Breast epithelium (tissue), 4 donors: ENCODE results near the gene SH2B3. TPM values are rescaled to one million over a fixed set of nuclear protein-coding genes. Genes with fewer than 3 reads are reported as not detected.

Source experiments
- DNase-seq, 2 donors: peaks; one replicate each; pipeline ENCODE4 v3.0.0-alpha.2; 2019; ENCODE audit warnings: low spot score in 2 of 2
- H3K27ac ChIP-seq, 2 donors: fragments of 200-600 bp; sonication (generic) in 1 of 2; one replicate each; pipeline ENCODE4 v1.5.1; 2016 to 2019; ENCODE audit warnings: mild to moderate bottlenecking in 1 of 2
- H3K27me3 ChIP-seq, 2 donors: fragments of 200-600 bp; sonication (generic) in 1 of 2; one replicate each; pipeline versions ENCODE4 v1.5.1 to v1.6.0; 2017 to 2019; ENCODE audit warnings: control low read depth in 1 of 2, mild to moderate bottlenecking in 1 of 2
- H3K36me3 ChIP-seq: fragments of 200-600 bp; one replicate; pipeline ENCODE4 v1.5.1; 2019
- H3K4me1 ChIP-seq, 2 donors: fragments of 200-600 bp; sonication (generic); one replicate each; pipeline ENCODE4 v1.5.1; 2016 to 2019; ENCODE audit warnings: control low read depth in 1 of 2
- H3K4me3 ChIP-seq, 3 donors: fragments of 200-600 bp; sonication (generic); 1 replicate in 2 of 3; 2 replicates in 1 of 3; pipeline ENCODE4 v1.5.1; 2016 to 2019; ENCODE audit warnings: mild to moderate bottlenecking in 3 of 3, moderate library complexity in 2 of 3
- H3K9me3 ChIP-seq, 2 donors: fragments of 200-600 bp; sonication (generic) in 1 of 2; one replicate each; pipeline ENCODE4 v1.5.1; 2016 to 2019; ENCODE audit warnings: control low read depth in 1 of 2
- POLR2A ChIP-seq: fragments of 450-650 bp; IDR thresholded peaks from one replicate; pipeline ENCODE4 v1.6.1; 2016; ENCODE audit warnings: antibody characterized with exemption, mild to moderate bottlenecking, moderate library complexity
- POLR2AphosphoS5 ChIP-seq, 3 donors: sonication (generic); formaldehyde crosslinking; IDR thresholded peaks; one replicate each; pipeline ENCODE4 v1.6.1; 2017; ENCODE audit warnings: antibody characterized with exemption in 3 of 3
- intact Hi-C: fragments of 100-400 bp; cut with DNase I; formaldehyde crosslinking; loops from one replicate; pipeline ENCODE4 v1.15.1; 2023; ENCODE audit warnings: low total_unique reads
- total RNA-seq, 3 donors: library from RNA; depleted of rRNA; stranded (reverse); fragments of >200 nt; gene quantifications; one replicate each; pipeline ENCODE4 v1.1.0, GENCODE V29; 2016
- TF ChIP-seq, protein P1 (sequence below), 3 donors: fragments of 450-650 bp; IDR thresholded peaks; one replicate each; pipeline ENCODE4 v1.5.1; 2016 to 2017; ENCODE audit warnings: antibody characterized with exemption in 3 of 3, mild to moderate bottlenecking in 3 of 3, moderate library complexity in 3 of 3

The SH2B3 gene
- total RNA-seq, 3 donors from 2014 or later, result 13.9 to 27.4 (median 17.4) TPM

GRCh38 chr12:111431772-111432171, 26.0 kb downstream of the SH2B3 start:
- Histone ChIP-seq H3K9me3 (no peaks in the 10 kb centered on the region), H3K27ac (peak overlapping the region in 1 of 2 donors; percentile 4)

DNA sequence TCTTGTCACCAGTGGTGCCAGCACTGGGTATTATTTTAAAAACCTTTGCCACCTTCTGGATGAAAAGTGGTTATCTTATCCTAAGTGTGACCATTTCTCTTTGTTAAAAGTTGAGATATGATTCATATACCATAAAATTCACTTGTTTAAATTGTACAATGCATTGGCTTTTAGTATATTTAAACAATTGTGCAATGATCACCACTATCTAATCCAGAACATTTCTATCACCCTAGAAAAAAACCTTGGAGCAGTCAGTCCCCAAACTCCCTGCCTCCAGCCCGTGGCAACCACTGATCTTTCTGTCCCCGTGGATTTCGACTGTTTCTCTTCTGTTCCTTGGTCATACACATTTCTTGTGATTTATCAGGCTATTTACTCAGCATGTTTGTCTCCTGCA, 28.3 kb downstream of the SH2B3 start:
- TF ChIP-seq POLR2AphosphoS5 (IDR thresholded peaks at IDR 0.05) (no peak), POLR2A (no peak)
- TF ChIP-seq, protein P1, sequence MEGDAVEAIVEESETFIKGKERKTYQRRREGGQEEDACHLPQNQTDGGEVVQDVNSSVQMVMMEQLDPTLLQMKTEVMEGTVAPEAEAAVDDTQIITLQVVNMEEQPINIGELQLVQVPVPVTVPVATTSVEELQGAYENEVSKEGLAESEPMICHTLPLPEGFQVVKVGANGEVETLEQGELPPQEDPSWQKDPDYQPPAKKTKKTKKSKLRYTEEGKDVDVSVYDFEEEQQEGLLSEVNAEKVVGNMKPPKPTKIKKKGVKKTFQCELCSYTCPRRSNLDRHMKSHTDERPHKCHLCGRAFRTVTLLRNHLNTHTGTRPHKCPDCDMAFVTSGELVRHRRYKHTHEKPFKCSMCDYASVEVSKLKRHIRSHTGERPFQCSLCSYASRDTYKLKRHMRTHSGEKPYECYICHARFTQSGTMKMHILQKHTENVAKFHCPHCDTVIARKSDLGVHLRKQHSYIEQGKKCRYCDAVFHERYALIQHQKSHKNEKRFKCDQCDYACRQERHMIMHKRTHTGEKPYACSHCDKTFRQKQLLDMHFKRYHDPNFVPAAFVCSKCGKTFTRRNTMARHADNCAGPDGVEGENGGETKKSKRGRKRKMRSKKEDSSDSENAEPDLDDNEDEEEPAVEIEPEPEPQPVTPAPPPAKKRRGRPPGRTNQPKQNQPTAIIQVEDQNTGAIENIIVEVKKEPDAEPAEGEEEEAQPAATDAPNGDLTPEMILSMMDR (IDR thresholded peaks at IDR 0.05), result no peak
- no peaks in the 10 kb centered on the region for H3K4me1 ChIP-seq
- intact Hi-C loops, result no loop called here
- peak overlapping the region in 2 of 3 donors; percentile 11 to 43 for H3K4me3 ChIP-seq
- H3K36me3 ChIP-seq, result no peaks in the 10 kb centered on the region
- H3K27ac ChIP-seq, result peak overlapping the region; percentile 56 to 81
- DNase-seq, result no peak
- no peaks in the 10 kb centered on the region for H3K27me3 ChIP-seq
- no peaks in the 10 kb centered on the region for H3K9me3 ChIP-seq

More at GRCh38 chr12:111431772-111432171, 26.0 kb downstream of the SH2B3 start:
- TF ChIP-seq POLR2AphosphoS5 (IDR thresholded peaks at IDR 0.05) (no peak), POLR2A (no peak)
- TF ChIP-seq, protein P1 (IDR thresholded peaks at IDR 0.05), result no peak
- no peak for DNase-seq
- Histone ChIP-seq H3K4me3 (no peak overlapping the region), H3K36me3 (no peaks in the 10 kb centered on the region), H3K4me1 (no peaks in the 10 kb centered on the region), H3K27me3 (no peaks in the 10 kb centered on the region)
- intact Hi-C loops, result no loop called here

- DNase-seq, result no peak
- H3K36me3 ChIP-seq, result no peaks in the 10 kb centered on the region
- H3K4me1 ChIP-seq, result no peaks in the 10 kb centered on the region
- no peaks in the 10 kb centered on the region for H3K27me3 ChIP-seq
- H3K9me3 ChIP-seq, result no peaks in the 10 kb centered on the region
- intact Hi-C loops, result no loop called here
- peak overlapping the region; percentile 56 to 81 for H3K27ac ChIP-seq
- no peak for TF ChIP-seq POLR2AphosphoS5 (IDR thresholded peaks at IDR 0.05)
- TF ChIP-seq, protein P1 (IDR thresholded peaks at IDR 0.05), result no peak
- TF ChIP-seq POLR2A, result no peak
- H3K4me3 ChIP-seq, result peak overlapping the region; percentile 11 to 43 (median 22)
Measured at GRCh38 chr12:111434680-111435338, 29.1 kb downstream of the SH2B3 start.

GRCh38 chr12:111435661-111436201, 30.0 kb downstream of the SH2B3 start:
- DNase-seq, result no peak
- TF ChIP-seq POLR2A (no peak), POLR2AphosphoS5 (IDR thresholded peaks at IDR 0.05) (no peak)
- H3K27me3 ChIP-seq, result no peaks in the 10 kb centered on the region
- H3K4me3 ChIP-seq, result no peak overlapping the region
- no peaks in the 10 kb centered on the region for H3K4me1 ChIP-seq
- no peaks in the 10 kb centered on the region for H3K36me3 ChIP-seq
- H3K27ac ChIP-seq, result peak overlapping the region; percentile 56 to 81
- intact Hi-C loops, result no loop called here
- no peaks in the 10 kb centered on the region for H3K9me3 ChIP-seq

GRCh38 chr12:111436266-111436665, 30.5 kb downstream of the SH2B3 start:
- intact Hi-C loops, result no loop called here
- H3K4me3 ChIP-seq, result no peak overlapping the region
- DNase-seq, result no peak
- H3K36me3 ChIP-seq, result no peaks in the 10 kb centered on the region
- no peaks in the 10 kb centered on the region for H3K9me3 ChIP-seq
- TF ChIP-seq POLR2AphosphoS5 (IDR thresholded peaks at IDR 0.05), result no peak
- no peak for TF ChIP-seq POLR2A
- TF ChIP-seq, protein P1 (IDR thresholded peaks at IDR 0.05), result no peak
- H3K27me3 ChIP-seq, result no peaks in the 10 kb centered on the region
- H3K4me1 ChIP-seq, result no peaks in the 10 kb centered on the region
- H3K27ac ChIP-seq, result peak overlapping the region; percentile 56 to 81
